K562 (cell line): Measurements from ENCODE around the gene CPT1C. TPM values are rescaled to one million over a fixed set of nuclear protein-coding genes. Genes with fewer than 3 reads are reported as not detected.

Experiments
- ATAC-seq: fragments of 200-7000 bp; cut with Tn5 transposase; 3 replicates; pipeline ENCODE4 v1.9.1; 2020; ENCODE audit warnings: moderate library complexity
- BruUV-seq: library from RNA; stranded (reverse); fragments of 400-500 nt; replicated peaks from 2 replicates; lab custom pipeline; 2021; lab: Mats Ljungman, UMichigan
- CTCF ChIA-PET: fragments of 300-600 bp; formaldehyde crosslinking; extraction: SDS; loops from one replicate; lab custom pipeline; 2021; ENCODE audit warnings: low intra/inter-chr PET ratio; lab: Yijun Ruan, JAX
- POLR2A ChIA-PET: fragments of 300-600, 350-650 bp; sonication (Branson Sonifier 250); formaldehyde crosslinking; extraction: SDS; loops from one replicate; lab custom pipeline; 2021; ENCODE audit warnings: antibody characterized with exemption, inconsistent platforms; lab: Yijun Ruan, JAX
- DNase-seq, 4 experiments: peaks; one replicate each; pipeline versions ENCODE4 v3.0.0 to v3.0.0-alpha.2; 2011 to 2018; ENCODE audit warnings: low spot score in 3 of 4, mixed read lengths in 3 of 4; ENCODE audit errors: extremely low read depth in 1 of 4
- FAIRE-seq: peaks from 2 replicates; lab custom pipeline; 2011; peaks lifted over from hg19 to GRCh38; lab: Jason Lieb, UNC
- H2AFZ ChIP-seq: 2 replicates; pipeline ENCODE4 v1.6.0; 2011; ENCODE audit warnings: low read depth, low read length, control low read depth, inconsistent platforms
- H3K27ac ChIP-seq: fragments of 200-600 bp; 3 replicates; pipeline ENCODE4 v1.8.0; 2011; ENCODE audit warnings: low read depth, mild to moderate bottlenecking, control low read depth, inconsistent platforms, low read length, moderate library complexity, mixed read lengths; ENCODE audit errors: extremely low read depth
- H3K27me3 ChIP-seq, 2 experiments: fragments of 300-600 bp in 1 of 2; 2 replicates in 1 of 2; 3 replicates in 1 of 2; pipeline versions ENCODE4 v1.6.0 to v1.8.0; 2011; ENCODE audit warnings: inconsistent platforms in 2 of 2, low read length in 2 of 2, mild to moderate bottlenecking in 1 of 2, mixed read lengths in 1 of 2, moderate library complexity in 1 of 2; ENCODE audit not compliant: control insufficient read depth in 2 of 2, insufficient read depth in 2 of 2
- H3K36me3 ChIP-seq: fragments of 300-600 bp; 3 replicates; pipeline ENCODE4 v1.8.0; 2011; ENCODE audit warnings: mild to moderate bottlenecking, low read length, inconsistent platforms; ENCODE audit not compliant: control insufficient read depth, insufficient read depth
- H3K4me1 ChIP-seq, 2 experiments: fragments of 200-600 bp in 1 of 2; replicated peaks in 1 of 2; 2 replicates in 1 of 2; 3 replicates in 1 of 2; pipeline versions ENCODE4 v1.5.1 to v1.8.0; 2011; ENCODE audit warnings: inconsistent platforms in 2 of 2, low read length in 2 of 2, mild to moderate bottlenecking in 1 of 2, mixed read lengths in 1 of 2, moderate library complexity in 1 of 2; ENCODE audit not compliant: control insufficient read depth in 2 of 2, insufficient read depth in 2 of 2
- H3K4me2 ChIP-seq: 2 replicates; pipeline ENCODE4 v1.6.1; 2011; ENCODE audit warnings: low read length, control low read depth, inconsistent platforms, mixed read lengths; ENCODE audit not compliant: insufficient read depth
- H3K4me3 ChIP-seq: fragments of 200-600 bp; sonication (generic), shearing (Covaris generic); 2 replicates; pipeline ENCODE4 v1.5.1; 2016; ENCODE audit warnings: control low read depth, inconsistent platforms
- H3K79me2 ChIP-seq: fragments of 200-600 bp; 3 replicates; pipeline ENCODE4 v1.8.0; 2011; ENCODE audit warnings: low read length, inconsistent platforms; ENCODE audit not compliant: control insufficient read depth, insufficient read depth
- H3K9ac ChIP-seq, 2 experiments: 2 replicates each; pipeline versions ENCODE4 v1.6.0 to v1.6.1; 2011; ENCODE audit warnings: low read depth in 2 of 2, low read length in 2 of 2, control low read depth in 1 of 2, inconsistent platforms in 1 of 2, mild to moderate bottlenecking in 1 of 2, mixed read lengths in 1 of 2; ENCODE audit not compliant: insufficient read depth in 1 of 2
- H3K9me1 ChIP-seq: one replicate; pipeline ENCODE4 v1.6.0; 2011; ENCODE audit warnings: inconsistent platforms, mild to moderate bottlenecking, low read length, moderate library complexity; ENCODE audit not compliant: control insufficient read depth, insufficient read depth
- H3K9me3 ChIP-seq: replicated peaks from 2 replicates; pipeline ENCODE4 v1.5.1; 2011; ENCODE audit warnings: low read depth, low read length, inconsistent platforms; ENCODE audit not compliant: control insufficient read depth, insufficient read depth
- H4K20me1 ChIP-seq: replicated peaks from 2 replicates; pipeline ENCODE4 v1.6.1; 2011; ENCODE audit warnings: low read length, inconsistent platforms, mixed read lengths; ENCODE audit not compliant: control insufficient read depth, insufficient read depth
- CBX3 ChIP-seq, 2 experiments: IDR thresholded peaks; 1 replicate in 1 of 2; 2 replicates in 1 of 2; pipeline ENCODE4 v1.6.1; 2012; ENCODE audit warnings: inconsistent platforms in 2 of 2, low read length in 2 of 2, borderline replicate concordance in 1 of 2, control low read depth in 1 of 2
- CCAR2 ChIP-seq: fragments of 200-400 bp; formaldehyde crosslinking; IDR thresholded peaks from 2 replicates; pipeline ENCODE4 v1.6.1; 2017; ENCODE audit warnings: mild to moderate bottlenecking, low read depth, low read length
- CREB1 ChIP-seq, 2 experiments: sonication (generic) in 1 of 2; formaldehyde crosslinking in 1 of 2; IDR thresholded peaks; 2 replicates each; pipeline versions ENCODE4 v1.6.1 to v1.8.0; 2012 to 2022; ENCODE audit warnings: inconsistent platforms in 1 of 2, mild to moderate bottlenecking in 1 of 2, missing genetic modification reagents in 1 of 2, moderate library complexity in 1 of 2
- E2F1 ChIP-seq: sonication (generic); formaldehyde crosslinking; IDR thresholded peaks from 2 replicates; pipeline ENCODE4 v1.8.1; 2023; ENCODE audit warnings: mild to moderate bottlenecking, missing genetic modification reagents, moderate library complexity
- EP400 ChIP-seq: fragments of 450-650 bp; IDR thresholded peaks from 2 replicates; pipeline ENCODE4 v1.6.1; 2017; ENCODE audit warnings: antibody characterized with exemption, mild to moderate bottlenecking, moderate library complexity
- HCFC1 ChIP-seq: IDR thresholded peaks from 2 replicates; pipeline ENCODE4 v1.6.1; 2012; ENCODE audit warnings: low read depth, low read length, improper control_type of control experiment
- HDAC2 ChIP-seq: fragments of 450-650 bp; IDR thresholded peaks from 2 replicates; pipeline ENCODE4 v1.6.1; 2016; ENCODE audit warnings: mild to moderate bottlenecking
- HLTF ChIP-seq: fragments of 450-650 bp; IDR thresholded peaks from 2 replicates; pipeline ENCODE4 v1.6.1; 2016
- MAX ChIP-seq: sonication (generic); formaldehyde crosslinking; IDR thresholded peaks from 2 replicates; pipeline ENCODE4 v1.9.0; 2022; ENCODE audit warnings: mild to moderate bottlenecking, missing genetic modification reagents
- MNT ChIP-seq, 2 experiments: fragments of 450-650 bp; conservative IDR thresholded peaks; 2 replicates each; pipeline ENCODE4 v1.6.1; 2017; ENCODE audit warnings: mild to moderate bottlenecking in 2 of 2, moderate library complexity in 2 of 2
- NR2C2 ChIP-seq, 2 experiments: fragments of 200-800 bp in 1 of 2; sonication (Bioruptor generic) in 1 of 2; sonication (generic) in 1 of 2; formaldehyde crosslinking in 1 of 2; IDR thresholded peaks; 2 replicates each; pipeline versions ENCODE4 v1.6.1 to v1.8.0; 2016 to 2022; ENCODE audit warnings: mild to moderate bottlenecking in 1 of 2, missing compliant biosample characterization in 1 of 2, missing genetic modification characterization in 1 of 2, missing genetic modification reagents in 1 of 2
- RAD21 ChIP-seq, 2 experiments: fragments of 250-450 bp in 1 of 2; fragments of 450-650 bp in 1 of 2; sonication (Bioruptor Pico) in 1 of 2; formaldehyde crosslinking in 1 of 2; IDR thresholded peaks in 1 of 2; conservative IDR thresholded peaks in 1 of 2; 2 replicates each; pipeline versions ENCODE4 v1.4.0 to v1.8.0; 2020 to 2022; ENCODE audit warnings: mild to moderate bottlenecking in 2 of 2, moderate library complexity in 1 of 2
- RBM22 ChIP-seq: fragments of 200-400 bp; formaldehyde crosslinking; IDR thresholded peaks from 2 replicates; pipeline ENCODE4 v1.6.1; 2018; ENCODE audit warnings: low read length, low read depth; ENCODE audit not compliant: poor library complexity, severe bottlenecking
- SOX6 ChIP-seq: fragments of 450-650 bp; IDR thresholded peaks from 2 replicates; pipeline ENCODE4 v1.6.1; 2014; ENCODE audit warnings: mild to moderate bottlenecking
- TAF7 ChIP-seq: fragments of 450-650 bp; IDR thresholded peaks from 2 replicates; pipeline ENCODE4 v1.6.1; 2016; ENCODE audit warnings: missing genetic modification characterization, missing compliant biosample characterization
- ZFX ChIP-seq: sonication (generic); formaldehyde crosslinking; IDR thresholded peaks from 2 replicates; pipeline ENCODE4 v1.8.0; 2022; ENCODE audit warnings: mild to moderate bottlenecking, missing genetic modification reagents, moderate library complexity
- WGBS: fragments of 100-300 bp; shearing (Covaris generic); methylation state at CpG from one replicate; pipeline ENCODE4 v1.1.6; 2016; ENCODE audit warnings: low coverage, mixed read lengths; ENCODE audit not compliant: insufficient coverage; ENCODE audit errors: missing lambda C conversion rate; 5-methylcytosine and 5-hydroxymethylcytosine counted together
- in situ Hi-C: fragments of 300-500 bp; cut with MboI; formaldehyde crosslinking; loops from 4 replicates; pipeline ENCODE4 v1.15.0; 2018; ENCODE audit warnings: inconsistent platforms, mixed read lengths
- intact Hi-C: fragments of 100-400 bp; cut with micrococcal nuclease; formaldehyde crosslinking; loops from 2 replicates; pipeline ENCODE4 v1.14.2; 2022
- polyA plus RNA-seq, 8 experiments: library from polyadenylated mRNA; depleted of rRNA in 4 of 8; stranded (reverse) in 5 of 8; unstranded in 3 of 8; fragments of >200 nt; fragmentation: Nextera tagmentation in 2 of 8; fragmentation: Illumina TruSeq in 1 of 8; extraction: Ambion mirVana in 2 of 8; extraction: Trizol in 1 of 8; gene quantifications; 2 replicates each; pipeline versions ENCODE4 v1.2.1 to v1.2.3, GENCODE V29; 2011 to 2014; ENCODE audit warnings: inconsistent platforms in 1 of 8, missing spikeins in 1 of 8
- total RNA-seq, 7 experiments: library from RNA; depleted of rRNA in 6 of 7; stranded (reverse); fragments of >200 nt in 6 of 7; fragmentation: Illumina TruSeq in 2 of 7; extraction: Trizol in 2 of 7; gene quantifications; 2 replicates each; pipeline versions ENCODE4 v1.2.1 to v1.2.3, GENCODE V29; 2011 to 2021; ENCODE audit warnings: low replicate concordance in 1 of 7

Gene CPT1C
- total and polyA plus RNA-seq, 9 of the 15 experiments (the other 6 are each of a cell fraction or from before 2014, with no cell fraction given), result 1.9 to 12.3 (median 3.0) TPM

- in situ Hi-C loops, result no loop called here
- TF ChIP-seq RBM22, result peak; percentile 62
- no peak for TF ChIP-seq CREB1 (IDR thresholded peaks at IDR 0.05)
- no peak for TF ChIP-seq CREB1 (CRISPR knock-in tag; IDR thresholded peaks at IDR 0.05)
- peak; percentile 80 for TF ChIP-seq MAX (CRISPR knock-in tag)
- 0 out of 2 replicates have a peak, but pooled peaks have one; percentile 32 for TF ChIP-seq HCFC1
- TF ChIP-seq CBX3 (IDR thresholded peaks at IDR 0.05; ENCODE audit: borderline replicate concordance in 1 of 2, low read length in 2 of 2), result 0 out of 3 replicates have a peak, but pooled peaks of 1 of the 2 experiments have one; percentile 54
- peak; percentile 78 to 81 for TF ChIP-seq RAD21 (CRISPR knock-in tag; conservative IDR thresholded peaks at IDR 0.05 in 1 of 2, IDR thresholded peaks at IDR 0.05 in 1 of 2)
- TF ChIP-seq SOX6, result no peak
- peak; percentile 56 for TF ChIP-seq ZFX
- peak; percentile 52 to 63 for TF ChIP-seq MNT (conservative IDR thresholded peaks at IDR 0.05)
- no peak for TF ChIP-seq NR2C2 (CRISPR knock-in tag; IDR thresholded peaks at IDR 0.05)
- TF ChIP-seq NR2C2 (tag; IDR thresholded peaks at IDR 0.05), result peak; percentile 44; the same call in 1 of the 2 replicates
- TF ChIP-seq HDAC2, result 0 out of 2 replicates have a peak, but pooled peaks have one; percentile 25
- TF ChIP-seq HLTF, result no peak
- peak; percentile 86; the same call in 1 of the 2 replicates for TF ChIP-seq E2F1
- TF ChIP-seq EP400, result peak; percentile 26; the same call in 1 of the 2 replicates
- TF ChIP-seq TAF7 (tag), result no peak
- TF ChIP-seq CCAR2, result no peak
Observed at GRCh38 chr19:49680421-49681351, 10.2 kb upstream of the CPT1C start.

More at GRCh38 chr19:49680421-49681351, 10.2 kb upstream of the CPT1C start:
- POLR2A ChIA-PET, result interaction anchor here (0.9 to 1.0 kb wide), 2 partner anchors 16 to 50 kb away, joined by 4 read pairs; no protein-coding TSS in a partner anchor
- H3K9ac ChIP-seq, result peak overlapping the region in 1 of 2 experiments; percentile 85; a peak in 2 of 4 replicates
- H4K20me1 ChIP-seq, result peaks cover 19% of the 10 kb centered on the region
- CTCF ChIA-PET, result interaction anchor here (0.5 to 1.5 kb wide), 4 partner anchors 37 to 238 kb away, joined by 3 to 5 read pairs (median 4); no protein-coding TSS in a partner anchor
- intact Hi-C loops, result no loop called here
- peak overlapping the region; percentile 39; the same call in 1 of the 3 replicates for H3K27ac ChIP-seq
- H3K9me3 ChIP-seq, result no peaks in the 10 kb centered on the region
- DNase-seq, result peak; percentile 86 to 95 (median 92)
- H3K4me1 ChIP-seq, result peaks cover 23 to 61% of the 10 kb centered on the region in 2 experiments
- peak; percentile 14 for ATAC-seq
- peaks cover 52% of the 10 kb centered on the region for H3K79me2 ChIP-seq
- peak; percentile 92 for FAIRE-seq
- no TSS peak for BruUV-seq
- H2AFZ ChIP-seq, result no peak overlapping the region
- H3K4me3 ChIP-seq, result 0 out of 2 replicates have a peak overlapping the region, but pooled peaks have one; percentile 4
- peak overlapping the region; percentile 16 for H3K4me2 ChIP-seq
- WGBS, result 29% methylated on average over 35 of the region's 40 CpGs
- peaks cover 3% of the 10 kb centered on the region for H3K9me1 ChIP-seq
- peaks cover 65% of the 10 kb centered on the region for H3K36me3 ChIP-seq
- no peaks in the 10 kb centered on the region for H3K27me3 ChIP-seq
